Activated T-cell treated with anti-CD3 and anti-CD28 coated beads for 1 hour (primary cell): ENCODE results near the gene RAMP1.
"Not testable (repeated sequence)": the region's sequence is repeated elsewhere in the genome, so short reads cannot be mapped to it uniquely, and the experiment has no call there.

Source experiments
- DNase-seq: peaks from one replicate; pipeline ENCODE4 v3.0.0-alpha.2; 2020; ENCODE audit warnings: low read depth

The RAMP1 gene

DNA sequence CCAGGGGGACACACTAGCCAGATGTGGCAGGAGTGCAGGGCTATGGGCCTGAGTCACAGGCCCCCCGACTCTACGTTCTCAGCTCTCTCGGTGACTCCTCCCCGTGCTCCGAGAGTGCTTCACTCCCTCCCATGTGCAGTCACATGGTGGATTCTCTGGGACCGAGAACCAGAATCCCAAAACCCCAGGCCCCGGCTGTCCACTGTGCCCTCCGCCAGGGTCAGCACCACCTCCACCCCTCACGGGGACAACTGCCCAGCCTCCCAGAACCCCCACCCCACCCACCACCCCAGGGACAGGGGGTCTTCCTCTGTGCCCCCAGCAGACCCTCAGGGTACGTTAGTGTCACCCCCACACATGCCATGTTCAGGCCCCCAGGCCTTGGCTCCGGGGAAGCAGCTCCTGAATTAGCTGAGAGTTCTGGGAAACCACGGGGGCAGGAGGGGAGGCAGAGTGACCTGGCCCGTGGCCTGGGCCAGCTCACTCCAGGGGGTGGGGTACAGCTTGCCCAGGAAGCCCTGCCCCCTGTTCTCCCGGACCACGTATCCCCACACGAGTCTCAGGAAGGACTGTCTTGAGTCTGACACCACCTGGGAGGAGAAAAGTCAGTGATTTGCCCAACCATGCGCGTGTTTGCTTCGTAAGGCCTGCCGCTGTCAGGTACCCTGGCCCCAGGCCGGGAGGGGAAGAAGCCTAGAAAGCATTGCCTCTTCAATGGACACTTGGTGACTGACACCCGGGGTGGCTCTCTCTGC is 4.4 kb downstream of the RAMP1 start:
- DNase-seq, result no peak

DNA sequence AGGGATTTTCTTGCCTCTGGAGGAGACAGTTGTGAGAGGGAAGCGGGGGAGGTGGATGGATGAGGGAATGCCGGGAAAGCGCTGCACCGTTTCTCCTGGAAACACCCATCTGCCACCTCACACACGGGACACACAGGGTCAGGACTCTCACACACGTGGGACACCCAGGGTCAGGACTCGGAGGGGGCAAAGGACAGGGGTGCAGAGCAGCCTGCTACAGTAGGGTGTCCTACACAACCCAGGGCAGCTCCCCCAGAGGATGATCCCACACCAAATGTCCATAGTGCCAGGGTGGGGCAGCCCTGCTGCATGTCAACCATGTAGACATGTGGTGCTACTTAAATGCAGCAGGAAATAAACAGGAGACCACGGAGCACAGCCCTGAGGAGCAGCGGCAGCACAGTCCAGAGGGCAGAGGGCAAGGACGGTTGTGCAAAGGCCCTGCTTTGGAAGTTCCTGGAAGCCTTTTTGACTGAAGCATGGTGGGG is 5.1 kb downstream of the RAMP1 start:
- DNase-seq, result no peak

DNA sequence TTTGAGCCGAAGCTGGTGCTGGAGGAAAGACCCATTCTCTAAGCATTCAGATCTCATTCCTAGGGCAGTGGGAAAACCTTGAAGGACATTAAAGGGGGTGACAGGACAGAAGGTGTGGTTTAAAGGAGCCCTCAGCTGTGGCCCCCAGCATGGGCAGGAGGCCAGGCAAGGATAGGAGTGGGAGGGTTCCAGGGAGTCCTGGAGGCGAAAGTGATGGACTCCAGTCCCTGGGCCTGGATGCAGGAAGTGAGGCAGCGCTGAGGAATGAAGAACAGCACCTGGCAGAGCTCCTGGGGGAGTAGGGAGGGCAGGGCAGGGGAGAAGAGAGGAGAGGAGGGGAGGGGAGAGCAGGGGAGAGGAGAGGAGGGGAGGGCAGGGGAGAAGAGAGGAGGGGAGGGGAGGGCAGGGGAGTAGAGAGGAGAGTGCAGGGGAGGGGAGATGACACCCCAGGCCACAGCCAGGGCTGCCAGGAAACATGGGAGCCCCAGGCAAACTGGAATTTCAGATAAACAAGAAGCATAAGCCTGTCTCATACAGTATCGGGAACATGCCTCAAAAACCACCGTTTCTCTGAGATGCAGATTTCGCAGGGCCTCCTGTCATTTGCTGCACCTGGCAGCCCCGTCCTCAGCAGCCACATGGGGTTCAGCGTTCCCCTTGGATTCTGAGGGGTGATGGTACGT is 5.7 kb downstream of the RAMP1 start:
- no peak for DNase-seq

GRCh38 chr2:237865623-237866041 is 6.2 kb downstream of the RAMP1 start:
- DNase-seq, result no peak

DNA sequence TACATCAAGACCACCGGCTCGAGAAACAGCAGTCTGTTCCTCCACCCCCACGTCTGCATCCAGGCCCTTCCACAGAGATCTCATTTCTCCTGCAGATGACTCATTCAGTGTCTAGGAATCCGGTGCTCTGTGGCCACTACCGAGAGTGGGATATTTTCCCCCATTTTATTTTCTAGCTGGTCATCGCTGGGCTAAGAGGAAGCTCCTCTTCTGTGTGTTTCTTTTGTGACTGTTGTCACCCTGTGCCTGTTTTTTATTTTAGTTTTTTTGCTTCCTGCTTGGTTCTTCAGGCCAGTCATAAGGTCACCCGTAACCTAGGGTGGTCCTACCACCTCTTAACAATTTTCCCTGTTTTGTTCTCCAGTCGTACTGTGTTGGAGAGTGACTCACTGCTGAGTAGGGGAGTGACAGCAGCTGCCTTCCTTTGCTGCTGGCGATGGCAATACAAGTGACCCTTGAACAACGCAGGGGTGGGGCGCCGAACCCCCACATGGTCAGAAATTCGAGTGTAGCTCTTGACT is 6.7 kb downstream of the RAMP1 start:
- DNase-seq, result no peak

GRCh38 chr2:237867465-237867864 is 8.0 kb downstream of the RAMP1 start:
- DNase-seq, result no peak

DNA sequence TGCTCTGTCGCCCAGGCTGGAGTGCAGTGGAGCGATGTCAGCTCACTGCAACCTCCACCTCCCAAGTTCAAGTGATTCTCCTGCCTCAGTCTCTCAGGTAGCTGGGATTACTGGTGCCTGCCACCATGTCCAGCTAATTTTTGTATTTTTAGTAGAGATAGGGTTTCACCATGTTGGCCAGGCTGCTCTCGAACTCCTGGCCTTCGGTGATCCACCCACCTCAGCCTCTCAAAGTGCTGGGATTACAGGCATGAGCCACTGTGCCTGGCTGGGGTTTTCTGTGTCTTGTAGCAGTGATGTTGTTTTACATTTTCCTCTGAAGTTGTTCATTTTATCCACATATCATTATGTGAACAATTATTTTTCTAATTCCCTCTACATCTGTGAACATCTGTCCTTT is 8.7 kb downstream of the RAMP1 start:
- not testable (repeated sequence) for DNase-seq

GRCh38 chr2:237868631-237869342 is 9.4 kb downstream of the RAMP1 start:
- DNase-seq, result no peak

GRCh38 chr2:237869343-237870102 is 10.1 kb downstream of the RAMP1 start:
- no peak for DNase-seq

GRCh38 chr2:237870126-237870525 is 10.7 kb downstream of the RAMP1 start:
- DNase-seq, result no peak

DNA sequence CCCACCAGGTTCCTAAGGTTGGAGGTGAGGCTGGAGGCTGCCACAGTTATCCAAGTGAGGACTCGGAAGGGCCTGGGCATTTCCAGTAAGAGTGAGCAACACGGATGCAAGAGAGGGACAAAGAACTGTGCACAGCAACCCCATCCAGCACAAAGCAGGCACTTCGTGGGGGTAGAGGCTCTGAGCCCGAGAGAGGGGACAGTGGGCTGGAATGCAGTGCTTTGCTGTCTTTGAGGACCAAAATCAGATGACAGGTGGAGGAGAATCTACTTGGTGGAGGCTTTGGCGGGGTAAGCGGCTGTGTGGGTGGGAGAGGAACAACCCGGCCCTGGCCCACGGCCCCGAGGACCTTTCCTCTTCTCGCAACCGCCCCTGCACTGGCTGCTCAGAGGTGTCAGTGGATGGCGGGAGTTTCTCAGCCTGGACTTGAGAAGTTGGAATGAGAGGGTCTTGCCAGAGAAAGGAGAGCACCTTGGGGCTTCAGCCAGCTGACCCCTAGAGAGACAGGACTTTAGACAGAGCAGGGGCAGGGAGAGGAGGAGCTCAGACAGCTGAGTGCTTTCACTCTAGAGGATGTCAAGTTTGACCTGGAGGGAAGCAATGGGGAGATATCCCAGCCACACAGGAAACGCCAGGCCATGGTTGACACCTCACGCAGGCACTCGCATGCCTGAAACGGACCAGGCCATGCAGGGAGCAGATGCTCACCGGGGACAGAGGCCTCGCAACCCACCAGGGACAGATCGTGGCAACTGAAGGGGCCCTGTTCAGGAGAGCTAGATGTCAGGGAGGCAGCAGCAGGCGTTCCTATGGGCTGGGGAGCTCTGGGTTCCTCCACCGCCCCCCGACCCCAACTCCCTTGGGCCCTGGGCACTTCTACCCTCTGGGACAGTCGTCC is 11.6 kb downstream of the RAMP1 start:
- DNase-seq, result no peak

GRCh38 chr2:237872178-237872887 is 12.9 kb downstream of the RAMP1 start:
- no peak for DNase-seq

- DNase-seq, result no peak
Observed at GRCh38 chr2:237873421-237873831, 14.0 kb downstream of the RAMP1 start.

DNA sequence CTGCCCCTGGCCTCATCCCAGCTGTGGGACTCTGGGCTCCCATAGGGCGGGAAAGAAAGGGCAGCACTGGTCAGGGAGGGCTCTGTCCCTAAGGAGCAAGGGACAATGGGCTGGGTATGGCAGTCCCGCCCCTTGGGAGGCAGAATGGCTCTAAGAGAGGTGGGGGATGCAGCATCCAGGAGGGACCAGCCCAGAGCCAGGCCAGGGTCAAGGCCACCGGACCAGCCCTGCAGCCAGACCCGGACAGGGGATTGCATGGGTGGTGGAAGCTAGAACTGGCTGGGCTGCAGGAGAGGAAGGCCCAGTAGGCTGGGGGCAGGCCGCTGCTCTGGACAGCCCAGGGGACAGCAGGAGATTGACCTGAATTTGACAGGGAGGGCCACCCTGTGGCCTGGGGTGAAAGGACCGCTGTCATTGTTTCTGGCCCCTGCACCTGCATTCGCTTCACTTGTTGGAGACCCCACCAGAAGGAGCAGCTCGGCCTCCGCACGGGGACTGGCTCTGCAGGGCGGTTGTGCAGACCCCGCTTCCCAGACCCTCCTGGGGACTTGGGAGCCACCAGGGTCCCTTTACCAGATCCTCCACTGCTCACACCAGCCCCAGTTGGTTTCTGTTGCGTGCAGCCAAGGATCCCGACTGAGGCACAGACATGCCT is 14.6 kb downstream of the RAMP1 start:
- DNase-seq, result no peak

- no peak for DNase-seq
Observed at GRCh38 chr2:237874585-237875161, 15.2 kb downstream of the RAMP1 start.

GRCh38 chr2:237875256-237876060 is 16.0 kb downstream of the RAMP1 start:
- DNase-seq, result no peak

DNA sequence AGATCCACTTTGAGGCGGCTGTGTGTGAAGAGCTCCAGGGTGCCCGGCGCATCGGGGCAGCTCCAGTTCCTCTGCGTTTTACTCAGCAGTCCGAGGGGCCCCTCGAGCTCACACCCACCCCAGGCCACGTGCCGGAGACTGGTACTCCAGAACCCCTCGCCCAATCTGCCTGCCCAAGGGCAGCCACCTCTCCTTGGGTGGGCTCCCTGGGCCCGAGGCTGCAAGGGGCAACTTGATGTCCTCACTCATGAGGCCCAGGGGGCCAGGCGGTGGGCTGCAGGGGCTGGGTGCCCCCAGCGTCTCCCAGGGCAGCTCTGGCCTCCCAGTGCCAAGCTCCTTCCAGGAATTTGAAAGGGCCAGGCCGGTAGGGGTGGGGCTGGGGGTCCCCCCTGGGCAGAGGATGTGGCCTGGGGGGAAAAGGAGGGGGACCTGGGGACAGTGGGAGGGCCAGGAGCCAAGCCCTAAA is 16.7 kb downstream of the RAMP1 start:
- DNase-seq, result no peak

GRCh38 chr2:237876532-237876931 is 17.1 kb downstream of the RAMP1 start:
- no peak for DNase-seq
